ENCODE data around the gene MCOLN1. TPM values are rescaled to one million over a fixed set of nuclear protein-coding genes. Genes with fewer than 3 reads are reported as not detected.
A peak's percentile ranks its signal among the peaks of the same experiment; 100 is the strongest.
"Not testable (repeated sequence)": the region's sequence is repeated elsewhere in the genome, so short reads cannot be mapped to it uniquely, and the experiment has no call there.

The MCOLN1 gene
- total RNA-seq, 1 experiment from 2014 or later = 10.3 TPM

GRCh38 chr19:7575434-7576040 is 53.1 kb downstream of the MCOLN1 start:
- Histone ChIP-seq H3K9me3 (peaks cover 2% of the 10 kb centered on the region; the same call in 1 of the 2 replicates), H3K27me3 (peaks cover 61% of the 10 kb centered on the region), H3K36me3 (no peaks in the 10 kb centered on the region), H3K4me3 (no peak overlapping the region)
- DNase-seq = peak; percentile 48

DNA sequence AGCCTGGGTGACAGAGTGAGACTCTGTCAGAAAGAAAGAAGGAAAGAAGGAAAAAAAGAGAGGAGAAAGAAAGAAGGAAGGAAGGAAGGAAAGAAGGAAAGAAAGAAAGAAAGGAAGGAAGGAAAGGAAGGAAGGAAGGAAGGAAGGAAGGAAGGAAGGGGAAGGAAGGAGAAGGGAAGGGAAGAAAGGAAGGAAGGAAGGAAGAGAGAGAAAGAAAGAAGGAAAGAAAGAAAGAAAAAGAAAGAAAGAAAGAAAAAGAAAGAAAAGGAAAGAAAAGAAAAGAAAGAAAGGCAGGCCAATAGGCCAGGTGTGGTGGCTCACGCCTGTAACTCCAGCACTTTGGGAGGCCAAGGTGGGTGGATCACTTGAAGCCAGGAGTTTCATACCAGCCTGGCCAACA is 55.0 kb downstream of the MCOLN1 start:
- not testable (repeated sequence) for H3K4me3 ChIP-seq, DNase-seq

GRCh38 chr19:7578127-7578526 is 55.7 kb downstream of the MCOLN1 start:
- Histone ChIP-seq H3K27me3 (peaks cover 77% of the 10 kb centered on the region), H3K4me3 (no peak overlapping the region), H3K36me3 (no peaks in the 10 kb centered on the region), H3K9me3 (peaks cover 2% of the 10 kb centered on the region; the same call in 1 of the 2 replicates)
- no peak for DNase-seq

More for the DNA sequence above, 55.0 kb downstream of the MCOLN1 start:
- not testable (repeated sequence) for H3K36me3 ChIP-seq, H3K9me3 ChIP-seq
- H3K27me3 ChIP-seq = peaks cover 77% of the 10 kb centered on the region

- DNase-seq = no peak
- no peak overlapping the region for H3K4me3 ChIP-seq
- no peaks in the 10 kb centered on the region for H3K36me3 ChIP-seq
- H3K27me3 ChIP-seq = peaks cover 83% of the 10 kb centered on the region
- peaks cover 2% of the 10 kb centered on the region; the same call in 1 of the 2 replicates for H3K9me3 ChIP-seq
Measured at GRCh38 chr19:7579182-7579581, 56.8 kb downstream of the MCOLN1 start.

GRCh38 chr19:7582446-7582845 is 60.0 kb downstream of the MCOLN1 start:
- no peak for DNase-seq
- Histone ChIP-seq H3K27me3 (peaks cover 91% of the 10 kb centered on the region), H3K36me3 (no peaks in the 10 kb centered on the region), H3K9me3 (no peaks in the 10 kb centered on the region), H3K4me3 (no peak overlapping the region)

Other genes with a start within 250 kb of the MCOLN1 start
- 3.9 and 7.6 TPM in 2 replicates for gene INSR, start 228.2 kb upstream of the MCOLN1 start, total RNA-seq (2014; rRNA removed; shearing (Covaris generic); ENCODE audit: low replicate concordance)
- 27.0 and 39.0 TPM in 2 replicates for gene ARHGEF18, start 173.7 kb upstream of the MCOLN1 start, total RNA-seq (2014; rRNA removed; shearing (Covaris generic); ENCODE audit: low replicate concordance)
- not detected in 2 replicates for gene PEX11G, start 33.6 kb upstream of the MCOLN1 start, total RNA-seq (2014; rRNA removed; shearing (Covaris generic); ENCODE audit: low replicate concordance)
- 37.2 and 44.9 TPM in 2 replicates for gene ZNF358, start 6.5 kb upstream of the MCOLN1 start, total RNA-seq (2014; rRNA removed; shearing (Covaris generic); ENCODE audit: low replicate concordance)
- gene PNPLA6, start 13.1 kb downstream of the MCOLN1 start, total RNA-seq (2014; rRNA removed; shearing (Covaris generic); ENCODE audit: low replicate concordance) = 175 and 184 TPM in 2 replicates
- gene CAMSAP3, start 73.2 kb downstream of the MCOLN1 start, total RNA-seq (2014; rRNA removed; shearing (Covaris generic); ENCODE audit: low replicate concordance) = 0.56 and 0.89 TPM in 2 replicates
- 71.0 and 115 TPM in 2 replicates for gene XAB2, start 106.9 kb downstream of the MCOLN1 start, total RNA-seq (2014; rRNA removed; shearing (Covaris generic); ENCODE audit: low replicate concordance)
- 0.39 and 69.0 TPM in 2 replicates for gene PET100, start 107.2 kb downstream of the MCOLN1 start, total RNA-seq (2014; rRNA removed; shearing (Covaris generic); ENCODE audit: low replicate concordance)
- gene PCP2, start 111.1 kb downstream of the MCOLN1 start, total RNA-seq (2014; rRNA removed; shearing (Covaris generic); ENCODE audit: low replicate concordance) = not detected in 2 replicates
- 3.5 TPM in 1 of 2 replicates, not detected in the other for gene STXBP2, start 114.5 kb downstream of the MCOLN1 start, total RNA-seq (2014; rRNA removed; shearing (Covaris generic); ENCODE audit: low replicate concordance)
- not detected in 2 replicates for gene RETN, start 146.4 kb downstream of the MCOLN1 start, total RNA-seq (2014; rRNA removed; shearing (Covaris generic); ENCODE audit: low replicate concordance)
- not detected in 2 replicates for gene MCEMP1, start 154.5 kb downstream of the MCOLN1 start, total RNA-seq (2014; rRNA removed; shearing (Covaris generic); ENCODE audit: low replicate concordance)
- gene TRAPPC5, start 158.2 kb downstream of the MCOLN1 start, total RNA-seq (2014; rRNA removed; shearing (Covaris generic); ENCODE audit: low replicate concordance) = 159 and 202 TPM in 2 replicates
- not detected in 2 replicates for gene FCER2, start 179.5 kb downstream of the MCOLN1 start, total RNA-seq (2014; rRNA removed; shearing (Covaris generic); ENCODE audit: low replicate concordance)
- gene CLEC4G, start 209.5 kb downstream of the MCOLN1 start, total RNA-seq (2014; rRNA removed; shearing (Covaris generic); ENCODE audit: low replicate concordance) = not detected in 2 replicates
- gene CD209, start 224.9 kb downstream of the MCOLN1 start, total RNA-seq (2014; rRNA removed; shearing (Covaris generic); ENCODE audit: low replicate concordance) = not detected in 2 replicates
- gene CLEC4M, start 240.6 kb downstream of the MCOLN1 start, total RNA-seq (2014; rRNA removed; shearing (Covaris generic); ENCODE audit: low replicate concordance) = not detected in 2 replicates